K562 (cell line): ENCODE measurements around the gene AGAP3. TPM values are rescaled to one million over a fixed set of nuclear protein-coding genes. Genes with fewer than 3 reads are reported as not detected.

Source experiments
- ESRRA ChIP-seq: fragments of 450-650 bp; IDR thresholded peaks from 2 replicates; pipeline ENCODE4 v1.6.1; 2014; ENCODE audit warnings: low read depth, mild to moderate bottlenecking, moderate library complexity, borderline replicate concordance
- GABPB2 ChIP-seq: fragments of 250-450 bp; sonication (Bioruptor Pico); conservative IDR thresholded peaks from 2 replicates; pipeline ENCODE4 v1.5.1; 2021; ENCODE audit warnings: mild to moderate bottlenecking
- HEY1 ChIP-seq: fragments of 250-450 bp; sonication (Bioruptor Pico); IDR thresholded peaks from 2 replicates; pipeline ENCODE4 v1.5.0; 2020; ENCODE audit warnings: mild to moderate bottlenecking, moderate library complexity, borderline replicate concordance
- NBN ChIP-seq: fragments of 450-650 bp; IDR thresholded peaks from 2 replicates; pipeline ENCODE4 v1.6.1; 2016; ENCODE audit warnings: low read depth, mild to moderate bottlenecking
- NRF1 ChIP-seq, 2 experiments: fragments of 450-650 bp; IDR thresholded peaks in 1 of 2; conservative IDR thresholded peaks in 1 of 2; 2 replicates each; pipeline ENCODE4 v1.6.1; 2014; ENCODE audit warnings: mild to moderate bottlenecking in 2 of 2
- POLR3G ChIP-seq: IDR thresholded peaks from 2 replicates; pipeline ENCODE4 v1.6.1; 2011; ENCODE audit not compliant: insufficient read length, insufficient replicate concordance; ENCODE audit errors: extremely low read depth
- XRCC3 ChIP-seq: fragments of 450-650 bp; IDR thresholded peaks from 2 replicates; pipeline ENCODE4 v1.6.1; 2017; ENCODE audit warnings: mild to moderate bottlenecking, moderate library complexity
- ZNF384 ChIP-seq: IDR thresholded peaks from 2 replicates; pipeline ENCODE4 v1.6.1; 2012; ENCODE audit warnings: low read depth, low read length, improper control_type of control experiment
- polyA plus RNA-seq, 8 experiments: library from polyadenylated mRNA; depleted of rRNA in 4 of 8; stranded (reverse) in 5 of 8; unstranded in 3 of 8; fragments of >200 nt; fragmentation: Nextera tagmentation in 2 of 8; fragmentation: Illumina TruSeq in 1 of 8; extraction: Ambion mirVana in 2 of 8; extraction: Trizol in 1 of 8; gene quantifications; 2 replicates each; pipeline versions ENCODE4 v1.2.1 to v1.2.3, GENCODE V29; 2011 to 2014; ENCODE audit warnings: inconsistent platforms in 1 of 8, missing spikeins in 1 of 8
- total RNA-seq, 7 experiments: library from RNA; depleted of rRNA in 6 of 7; stranded (reverse); fragments of >200 nt in 6 of 7; fragmentation: Illumina TruSeq in 2 of 7; extraction: Trizol in 2 of 7; gene quantifications; 2 replicates each; pipeline versions ENCODE4 v1.2.1 to v1.2.3, GENCODE V29; 2011 to 2021; ENCODE audit warnings: low replicate concordance in 1 of 7
- TF ChIP-seq, protein P1 (sequence below): fragments of 250-450 bp; sonication (Bioruptor Pico); IDR thresholded peaks from 2 replicates; pipeline ENCODE4 v1.4.0; 2020
- TF ChIP-seq, protein P2 (sequence below): conservative IDR thresholded peaks from 2 replicates; pipeline ENCODE4 v1.6.1; 2011; ENCODE audit warnings: low read depth, mild to moderate bottlenecking, low read length; ENCODE audit not compliant: control insufficient read depth
- TF ChIP-seq, protein P3 (sequence below): fragments of 450-650 bp; formaldehyde crosslinking; IDR thresholded peaks from 2 replicates; pipeline ENCODE4 v1.4.0; 2020; ENCODE audit warnings: mild to moderate bottlenecking, moderate library complexity
- TF ChIP-seq, protein P4 (sequence below): sonication (generic); formaldehyde crosslinking; IDR thresholded peaks from 2 replicates; pipeline ENCODE4 v1.9.0; 2022; ENCODE audit warnings: mild to moderate bottlenecking, missing genetic modification reagents
- TF ChIP-seq, protein P5 (sequence below): fragments of 250-450 bp; sonication (Bioruptor Pico); IDR thresholded peaks from 2 replicates; pipeline ENCODE4 v1.8.0; 2022; ENCODE audit warnings: inconsistent platforms

Gene AGAP3
- total and polyA plus RNA-seq, 9 of the 15 experiments (the other 6 are each of a cell fraction or from before 2014, with no cell fraction given), result 3.4 to 208 (median 62.2) TPM

DNA sequence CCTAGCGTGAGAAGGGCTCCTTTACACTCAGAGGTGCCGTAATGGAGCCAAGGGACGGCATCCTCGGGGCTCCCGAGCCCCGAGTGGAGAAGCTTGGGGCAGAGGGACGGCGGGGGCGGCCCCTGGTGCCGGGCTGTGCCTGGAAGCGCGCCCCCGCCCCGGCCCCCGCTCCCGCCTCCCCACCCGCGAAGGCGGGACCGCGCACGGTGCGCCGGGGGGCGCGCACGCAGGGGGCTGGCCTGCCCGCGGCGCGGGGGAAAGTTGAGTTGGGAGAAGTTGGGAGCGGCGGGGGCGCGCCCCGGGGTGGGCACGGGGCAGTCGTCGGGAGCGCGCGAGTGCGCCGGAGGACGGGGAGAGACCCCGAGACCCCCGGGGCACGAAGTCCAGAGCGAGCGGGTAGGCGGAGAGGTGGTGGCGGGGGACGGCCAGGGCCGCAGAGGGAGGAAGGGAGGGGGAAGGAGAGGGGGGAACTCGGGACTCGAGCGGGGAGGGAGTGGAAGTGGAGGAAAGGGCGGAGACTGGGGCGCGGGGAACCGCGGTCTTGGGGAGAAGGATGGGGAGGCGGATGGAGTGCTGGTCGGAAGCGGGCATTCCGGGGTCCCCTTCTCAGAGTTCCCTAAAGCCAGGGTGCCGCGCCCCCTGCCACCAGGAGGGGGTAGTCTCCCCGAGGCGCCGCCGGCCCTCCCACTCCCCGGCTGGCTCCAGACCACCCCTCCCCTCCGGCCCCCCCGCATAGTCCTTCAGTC is 26.7 kb upstream of the AGAP3 start, which contains the start of gene SLC4A2 (continued):
- TF ChIP-seq, protein P1, sequence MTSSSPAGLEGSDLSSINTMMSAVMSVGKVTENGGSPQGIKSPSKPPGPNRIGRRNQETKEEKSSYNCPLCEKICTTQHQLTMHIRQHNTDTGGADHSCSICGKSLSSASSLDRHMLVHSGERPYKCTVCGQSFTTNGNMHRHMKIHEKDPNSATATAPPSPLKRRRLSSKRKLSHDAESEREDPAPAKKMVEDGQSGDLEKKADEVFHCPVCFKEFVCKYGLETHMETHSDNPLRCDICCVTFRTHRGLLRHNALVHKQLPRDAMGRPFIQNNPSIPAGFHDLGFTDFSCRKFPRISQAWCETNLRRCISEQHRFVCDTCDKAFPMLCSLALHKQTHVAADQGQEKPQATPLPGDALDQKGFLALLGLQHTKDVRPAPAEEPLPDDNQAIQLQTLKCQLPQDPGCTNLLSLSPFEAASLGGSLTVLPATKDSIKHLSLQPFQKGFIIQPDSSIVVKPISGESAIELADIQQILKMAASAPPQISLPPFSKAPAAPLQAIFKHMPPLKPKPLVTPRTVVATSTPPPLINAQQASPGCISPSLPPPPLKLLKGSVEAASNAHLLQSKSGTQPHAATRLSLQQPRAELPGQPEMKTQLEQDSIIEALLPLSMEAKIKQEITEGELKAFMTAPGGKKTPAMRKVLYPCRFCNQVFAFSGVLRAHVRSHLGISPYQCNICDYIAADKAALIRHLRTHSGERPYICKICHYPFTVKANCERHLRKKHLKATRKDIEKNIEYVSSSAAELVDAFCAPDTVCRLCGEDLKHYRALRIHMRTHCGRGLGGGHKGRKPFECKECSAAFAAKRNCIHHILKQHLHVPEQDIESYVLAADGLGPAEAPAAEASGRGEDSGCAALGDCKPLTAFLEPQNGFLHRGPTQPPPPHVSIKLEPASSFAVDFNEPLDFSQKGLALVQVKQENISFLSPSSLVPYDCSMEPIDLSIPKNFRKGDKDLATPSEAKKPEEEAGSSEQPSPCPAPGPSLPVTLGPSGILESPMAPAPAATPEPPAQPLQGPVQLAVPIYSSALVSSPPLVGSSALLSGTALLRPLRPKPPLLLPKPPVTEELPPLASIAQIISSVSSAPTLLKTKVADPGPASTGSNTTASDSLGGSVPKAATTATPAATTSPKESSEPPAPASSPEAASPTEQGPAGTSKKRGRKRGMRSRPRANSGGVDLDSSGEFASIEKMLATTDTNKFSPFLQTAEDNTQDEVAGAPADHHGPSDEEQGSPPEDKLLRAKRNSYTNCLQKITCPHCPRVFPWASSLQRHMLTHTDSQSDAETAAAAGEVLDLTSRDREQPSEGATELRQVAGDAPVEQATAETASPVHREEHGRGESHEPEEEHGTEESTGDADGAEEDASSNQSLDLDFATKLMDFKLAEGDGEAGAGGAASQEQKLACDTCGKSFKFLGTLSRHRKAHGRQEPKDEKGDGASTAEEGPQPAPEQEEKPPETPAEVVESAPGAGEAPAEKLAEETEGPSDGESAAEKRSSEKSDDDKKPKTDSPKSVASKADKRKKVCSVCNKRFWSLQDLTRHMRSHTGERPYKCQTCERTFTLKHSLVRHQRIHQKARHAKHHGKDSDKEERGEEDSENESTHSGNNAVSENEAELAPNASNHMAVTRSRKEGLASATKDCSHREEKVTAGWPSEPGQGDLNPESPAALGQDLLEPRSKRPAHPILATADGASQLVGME, result no peak
- no peak for TF ChIP-seq XRCC3
- TF ChIP-seq, protein P2, sequence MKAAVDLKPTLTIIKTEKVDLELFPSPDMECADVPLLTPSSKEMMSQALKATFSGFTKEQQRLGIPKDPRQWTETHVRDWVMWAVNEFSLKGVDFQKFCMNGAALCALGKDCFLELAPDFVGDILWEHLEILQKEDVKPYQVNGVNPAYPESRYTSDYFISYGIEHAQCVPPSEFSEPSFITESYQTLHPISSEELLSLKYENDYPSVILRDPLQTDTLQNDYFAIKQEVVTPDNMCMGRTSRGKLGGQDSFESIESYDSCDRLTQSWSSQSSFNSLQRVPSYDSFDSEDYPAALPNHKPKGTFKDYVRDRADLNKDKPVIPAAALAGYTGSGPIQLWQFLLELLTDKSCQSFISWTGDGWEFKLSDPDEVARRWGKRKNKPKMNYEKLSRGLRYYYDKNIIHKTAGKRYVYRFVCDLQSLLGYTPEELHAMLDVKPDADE, result 0 out of 2 replicates have a peak, but pooled peaks have one; percentile 30
- TF ChIP-seq, protein P3, sequence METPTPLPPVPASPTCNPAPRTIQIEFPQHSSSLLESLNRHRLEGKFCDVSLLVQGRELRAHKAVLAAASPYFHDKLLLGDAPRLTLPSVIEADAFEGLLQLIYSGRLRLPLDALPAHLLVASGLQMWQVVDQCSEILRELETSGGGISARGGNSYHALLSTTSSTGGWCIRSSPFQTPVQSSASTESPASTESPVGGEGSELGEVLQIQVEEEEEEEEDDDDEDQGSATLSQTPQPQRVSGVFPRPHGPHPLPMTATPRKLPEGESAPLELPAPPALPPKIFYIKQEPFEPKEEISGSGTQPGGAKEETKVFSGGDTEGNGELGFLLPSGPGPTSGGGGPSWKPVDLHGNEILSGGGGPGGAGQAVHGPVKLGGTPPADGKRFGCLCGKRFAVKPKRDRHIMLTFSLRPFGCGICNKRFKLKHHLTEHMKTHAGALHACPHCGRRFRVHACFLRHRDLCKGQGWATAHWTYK (CRISPR knock-in tag), result no peak
- TF ChIP-seq NBN, result peak; percentile 62; the same call in 1 of the 2 replicates
- peak; percentile 77 to 81 for TF ChIP-seq NRF1 (conservative IDR thresholded peaks at IDR 0.05 in 1 of 2, IDR thresholded peaks at IDR 0.05 in 1 of 2)
- no peak; the same call in 1 of the 2 replicates for TF ChIP-seq ESRRA
- no peak for TF ChIP-seq GABPB2
- no peak for TF ChIP-seq HEY1
- TF ChIP-seq POLR3G, result no peak
- TF ChIP-seq, protein P4, sequence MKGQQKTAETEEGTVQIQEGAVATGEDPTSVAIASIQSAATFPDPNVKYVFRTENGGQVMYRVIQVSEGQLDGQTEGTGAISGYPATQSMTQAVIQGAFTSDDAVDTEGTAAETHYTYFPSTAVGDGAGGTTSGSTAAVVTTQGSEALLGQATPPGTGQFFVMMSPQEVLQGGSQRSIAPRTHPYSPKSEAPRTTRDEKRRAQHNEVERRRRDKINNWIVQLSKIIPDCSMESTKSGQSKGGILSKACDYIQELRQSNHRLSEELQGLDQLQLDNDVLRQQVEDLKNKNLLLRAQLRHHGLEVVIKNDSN (CRISPR knock-in tag), result no peak; the same call in 1 of the 2 replicates
- TF ChIP-seq, protein P5, sequence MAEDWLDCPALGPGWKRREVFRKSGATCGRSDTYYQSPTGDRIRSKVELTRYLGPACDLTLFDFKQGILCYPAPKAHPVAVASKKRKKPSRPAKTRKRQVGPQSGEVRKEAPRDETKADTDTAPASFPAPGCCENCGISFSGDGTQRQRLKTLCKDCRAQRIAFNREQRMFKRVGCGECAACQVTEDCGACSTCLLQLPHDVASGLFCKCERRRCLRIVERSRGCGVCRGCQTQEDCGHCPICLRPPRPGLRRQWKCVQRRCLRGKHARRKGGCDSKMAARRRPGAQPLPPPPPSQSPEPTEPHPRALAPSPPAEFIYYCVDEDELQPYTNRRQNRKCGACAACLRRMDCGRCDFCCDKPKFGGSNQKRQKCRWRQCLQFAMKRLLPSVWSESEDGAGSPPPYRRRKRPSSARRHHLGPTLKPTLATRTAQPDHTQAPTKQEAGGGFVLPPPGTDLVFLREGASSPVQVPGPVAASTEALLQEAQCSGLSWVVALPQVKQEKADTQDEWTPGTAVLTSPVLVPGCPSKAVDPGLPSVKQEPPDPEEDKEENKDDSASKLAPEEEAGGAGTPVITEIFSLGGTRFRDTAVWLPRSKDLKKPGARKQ (CRISPR knock-in tag), result no peak
- no peak for TF ChIP-seq ZNF384
